ENCODE data around the gene CANX. TPM values are rescaled to one million over a fixed set of nuclear protein-coding genes. Genes with fewer than 3 reads are reported as not detected.

The CANX gene
- total and polyA plus RNA-seq, 8 donors, result 81.7 to 638 (median 216) TPM

GRCh38 chr5:179697993-179698934, 503 bp upstream of the CANX start:
- Histone ChIP-seq H3K4me1 (peaks cover 28 to 52% (median 39%) of the 10 kb centered on the region in 4 donors), H3K27ac (peak overlapping the region; percentile 97 to 99 (median 99)), H3K4me3 (peak overlapping the region; percentile 71 to 98 (median 94)), H3K36me3 (peaks cover 4 to 22% (median 12%) of the 10 kb centered on the region in 4 donors), H3K9me3 (no peaks in the 10 kb centered on the region), H3K27me3 (no peaks in the 10 kb centered on the region)
- intact Hi-C loops (cut with DNase I; ENCODE audit: low total_unique reads), result no loop called here
- DNase-seq, result peak; percentile 99 to 100
- 1% methylated on average over 38 to 72 of the region's 72 CpGs for WGBS, 5 donors
- TF ChIP-seq CTCF (IDR thresholded peaks at IDR 0.05) (peak in 1 of 7 experiments; percentile 9), POLR2A (IDR thresholded peaks at IDR 0.05) (peak in 2 of 4 donors; percentile 24 to 89), EP300 (IDR thresholded peaks at IDR 0.05) (no peak), POLR2AphosphoS5 (IDR thresholded peaks at IDR 0.05) (peak; percentile 15 to 95 (median 85))

GRCh38 chr5:179699616-179700237, 960 bp downstream of the CANX start:
- H3K36me3 ChIP-seq, result peaks cover 7 to 32% (median 23%) of the 10 kb centered on the region in 4 donors
- TF ChIP-seq POLR2A (IDR thresholded peaks at IDR 0.05), result no peak
- no peak for TF ChIP-seq POLR2AphosphoS5 (IDR thresholded peaks at IDR 0.05)
- no peak for TF ChIP-seq EP300 (IDR thresholded peaks at IDR 0.05)
- TF ChIP-seq CTCF (IDR thresholded peaks at IDR 0.05), result no peak
- peak in 1 of 2 donors; percentile 79 for DNase-seq
- H3K9me3 ChIP-seq, result no peaks in the 10 kb centered on the region
- peak overlapping the region; percentile 98 to 99 (median 99) for H3K27ac ChIP-seq
- no peaks in the 10 kb centered on the region for H3K27me3 ChIP-seq
- peaks cover 29 to 64% (median 47%) of the 10 kb centered on the region in 4 donors for H3K4me1 ChIP-seq
- peak overlapping the region; percentile 71 to 98 (median 94) for H3K4me3 ChIP-seq
- WGBS, 5 donors, result 1 to 2% (median 2%) methylated on average over 19 of the region's 19 CpGs
- intact Hi-C loops (cut with DNase I; ENCODE audit: low total_unique reads), result no loop called here

GRCh38 chr5:179700401-179700918, 1.7 kb downstream of the CANX start:
- H3K4me1 ChIP-seq, result peaks cover 29 to 70% (median 47%) of the 10 kb centered on the region in 4 donors
- TF ChIP-seq POLR2A (IDR thresholded peaks at IDR 0.05) (no peak), POLR2AphosphoS5 (IDR thresholded peaks at IDR 0.05) (no peak), EP300 (IDR thresholded peaks at IDR 0.05) (no peak), CTCF (IDR thresholded peaks at IDR 0.05) (no peak)

GRCh38 chr5:179716286-179716685, 17.5 kb downstream of the CANX start:
- 61 to 81% (median 67%) methylated on average over 1 of the region's 1 CpG for WGBS, 5 donors

More at GRCh38 chr5:179700401-179700918, 1.7 kb downstream of the CANX start:
- Histone ChIP-seq H3K27me3 (no peaks in the 10 kb centered on the region), H3K36me3 (peaks cover 9 to 39% (median 29%) of the 10 kb centered on the region in 4 donors), H3K9me3 (no peaks in the 10 kb centered on the region), H3K27ac (peak overlapping the region in 4 of 5 donors; percentile 98 to 99 (median 99)), H3K4me3 (peak overlapping the region; percentile 71 to 98 (median 94))
- DNase-seq, result peak in 1 of 2 donors; percentile 52
- WGBS, 5 donors, result 34 to 48% (median 44%) methylated on average over 7 of the region's 7 CpGs
- intact Hi-C loops (cut with DNase I; ENCODE audit: low total_unique reads), result no loop called here

More at GRCh38 chr5:179716286-179716685, 17.5 kb downstream of the CANX start:
- intact Hi-C loops (cut with DNase I; ENCODE audit: low total_unique reads), result no loop called here
- Histone ChIP-seq H3K27me3 (no peaks in the 10 kb centered on the region), H3K4me3 (no peak overlapping the region), H3K4me1 (no peaks in the 10 kb centered on the region), H3K36me3 (peaks cover 81 to 100% (median 100%) of the 10 kb centered on the region in 4 donors), H3K27ac (no peak overlapping the region), H3K9me3 (no peaks in the 10 kb centered on the region)
- DNase-seq, result no peak
- no peak for TF ChIP-seq EP300 (IDR thresholded peaks at IDR 0.05)
- TF ChIP-seq POLR2A (IDR thresholded peaks at IDR 0.05), result no peak
- TF ChIP-seq CTCF (IDR thresholded peaks at IDR 0.05), result no peak
- no peak for TF ChIP-seq POLR2AphosphoS5 (IDR thresholded peaks at IDR 0.05)
